Measurements from ENCODE around the gene ATP2B2.

DNA sequence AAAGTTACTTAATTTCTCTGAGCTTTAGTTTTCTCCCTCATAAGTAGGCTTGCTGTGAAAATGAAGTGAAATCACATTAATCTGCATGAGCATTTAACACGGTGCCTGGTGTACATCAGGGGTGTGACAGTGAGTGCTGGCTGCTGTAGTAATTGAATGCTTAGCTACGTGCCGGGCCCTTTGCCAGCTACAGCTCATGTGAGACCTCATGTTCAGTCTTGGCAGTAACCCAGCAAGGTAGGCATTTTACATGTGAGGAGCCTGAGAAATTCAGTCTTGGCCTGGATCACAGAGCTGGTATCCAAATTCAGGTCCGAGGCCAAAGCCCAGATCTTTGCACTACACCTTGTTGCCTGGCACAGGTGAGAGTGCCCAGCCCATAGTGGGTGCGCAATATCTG lies 221.7 kb downstream of the ATP2B2 start:
- TF ChIP-seq, protein P1, sequence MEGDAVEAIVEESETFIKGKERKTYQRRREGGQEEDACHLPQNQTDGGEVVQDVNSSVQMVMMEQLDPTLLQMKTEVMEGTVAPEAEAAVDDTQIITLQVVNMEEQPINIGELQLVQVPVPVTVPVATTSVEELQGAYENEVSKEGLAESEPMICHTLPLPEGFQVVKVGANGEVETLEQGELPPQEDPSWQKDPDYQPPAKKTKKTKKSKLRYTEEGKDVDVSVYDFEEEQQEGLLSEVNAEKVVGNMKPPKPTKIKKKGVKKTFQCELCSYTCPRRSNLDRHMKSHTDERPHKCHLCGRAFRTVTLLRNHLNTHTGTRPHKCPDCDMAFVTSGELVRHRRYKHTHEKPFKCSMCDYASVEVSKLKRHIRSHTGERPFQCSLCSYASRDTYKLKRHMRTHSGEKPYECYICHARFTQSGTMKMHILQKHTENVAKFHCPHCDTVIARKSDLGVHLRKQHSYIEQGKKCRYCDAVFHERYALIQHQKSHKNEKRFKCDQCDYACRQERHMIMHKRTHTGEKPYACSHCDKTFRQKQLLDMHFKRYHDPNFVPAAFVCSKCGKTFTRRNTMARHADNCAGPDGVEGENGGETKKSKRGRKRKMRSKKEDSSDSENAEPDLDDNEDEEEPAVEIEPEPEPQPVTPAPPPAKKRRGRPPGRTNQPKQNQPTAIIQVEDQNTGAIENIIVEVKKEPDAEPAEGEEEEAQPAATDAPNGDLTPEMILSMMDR (IDR thresholded peaks at IDR 0.05; ENCODE audit: low read depth, low read length), result no peak
- TF ChIP-seq POLR2A (IDR thresholded peaks at IDR 0.05; ENCODE audit: extremely low read depth, insufficient read length), result no peak
- TF ChIP-seq, protein P2, sequence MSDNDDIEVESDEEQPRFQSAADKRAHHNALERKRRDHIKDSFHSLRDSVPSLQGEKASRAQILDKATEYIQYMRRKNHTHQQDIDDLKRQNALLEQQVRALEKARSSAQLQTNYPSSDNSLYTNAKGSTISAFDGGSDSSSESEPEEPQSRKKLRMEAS (IDR thresholded peaks at IDR 0.05; ENCODE audit: low read depth, low read length), result no peak
